Endothelial cell (in vitro differentiated cells): ENCODE results near the gene IFT43. TPM values are rescaled to one million over a fixed set of nuclear protein-coding genes. Genes with fewer than 3 reads are reported as not detected.

Experiments used
- DNase-seq: peaks from one replicate; pipeline ENCODE4 v3.0.0; 2021; ENCODE audit warnings: low spot score
- H3K27ac Mint-ChIP-seq: one replicate; pipeline ENCODE4 v1.8.0; 2021; ENCODE audit warnings: mixed read lengths, inconsistent platforms; ENCODE audit not compliant: unreplicated experiment
- H3K27me3 Mint-ChIP-seq: one replicate; pipeline ENCODE4 v1.8.0; 2021; ENCODE audit warnings: mild to moderate bottlenecking, moderate library complexity, mixed read lengths, inconsistent platforms; ENCODE audit not compliant: unreplicated experiment
- H3K36me3 Mint-ChIP-seq: one replicate; pipeline ENCODE4 v1.8.0; 2021; ENCODE audit warnings: mild to moderate bottlenecking, low read depth, mixed read lengths, inconsistent platforms; ENCODE audit not compliant: unreplicated experiment
- H3K4me1 Mint-ChIP-seq: one replicate; pipeline ENCODE4 v1.8.0; 2021; ENCODE audit warnings: mild to moderate bottlenecking, mixed read lengths, inconsistent platforms; ENCODE audit not compliant: unreplicated experiment
- H3K4me3 Mint-ChIP-seq: one replicate; pipeline ENCODE4 v1.8.0; 2021; ENCODE audit warnings: mild to moderate bottlenecking, mixed read lengths, inconsistent platforms; ENCODE audit not compliant: unreplicated experiment
- H3K9me3 Mint-ChIP-seq: one replicate; pipeline ENCODE4 v1.8.0; 2021; ENCODE audit warnings: mixed read lengths, inconsistent platforms; ENCODE audit not compliant: unreplicated experiment
- total RNA-seq: library from RNA; stranded (reverse); fragmentation: NEBNext Ultra II Directional; extraction: Animal tissue kit (Norgen Biotek cat#: 25700); gene quantifications from one replicate; pipeline ENCODE4 v1.2.1, GENCODE V29; 2021; ENCODE audit not compliant: unreplicated experiment
- TF ChIP-seq, protein P1 (sequence below): fragments of 200-600 bp; sonication (generic); IDR thresholded peaks from one replicate; pipeline ENCODE4 v1.5.0; 2021; ENCODE audit warnings: antibody characterized with exemption; ENCODE audit not compliant: unreplicated experiment

The IFT43 gene
- total RNA-seq, 1 donor from 2014 or later: 22.8 TPM

DNA sequence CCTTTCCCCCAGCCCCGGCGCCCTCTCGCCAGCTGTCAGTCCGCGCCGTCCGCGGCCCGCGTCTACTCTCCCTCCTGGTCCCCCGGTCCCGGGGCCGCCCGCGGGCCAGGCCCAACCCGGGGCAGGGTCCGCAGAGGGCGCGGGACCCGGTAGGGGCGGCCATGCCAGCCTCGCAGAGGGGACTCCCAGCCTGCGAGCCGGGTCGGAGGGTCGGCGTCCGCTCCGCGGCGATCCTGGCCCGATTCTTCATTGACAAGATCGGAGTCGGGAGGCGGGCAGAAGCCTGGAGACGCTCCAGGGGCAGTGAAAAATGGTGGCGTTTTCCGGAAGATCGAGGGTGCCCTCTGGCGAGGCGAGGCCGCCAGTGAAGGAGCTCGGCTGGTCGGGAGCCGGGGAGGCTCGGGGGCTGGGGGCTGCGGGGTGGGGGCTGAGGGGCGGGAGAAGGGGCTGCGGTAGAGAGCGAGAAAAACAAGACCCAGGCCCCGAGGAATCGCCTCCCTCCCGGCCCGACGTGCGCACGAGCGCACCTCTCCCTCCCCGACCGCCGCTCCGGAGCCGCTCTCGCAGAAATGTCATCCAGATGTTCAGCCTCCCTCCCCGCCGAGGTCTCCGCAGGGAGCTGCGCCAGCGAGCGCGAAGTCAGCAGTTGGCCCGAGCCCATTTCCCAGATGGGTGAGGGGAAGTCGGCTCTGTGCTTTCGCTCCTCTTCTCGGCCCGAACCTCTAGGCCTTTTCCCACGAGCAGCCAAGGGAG lies 3.1 kb upstream of the IFT43 start:
- Mint-ChIP-seq H3K27ac (no peak overlapping the region), H3K4me1 (peaks cover 24% of the 10 kb centered on the region), H3K27me3 (peaks cover 11% of the 10 kb centered on the region), H3K9me3 (no peaks in the 10 kb centered on the region), H3K4me3 (peak overlapping the region; percentile 92), H3K36me3 (no peaks in the 10 kb centered on the region)
- TF ChIP-seq, protein P1, sequence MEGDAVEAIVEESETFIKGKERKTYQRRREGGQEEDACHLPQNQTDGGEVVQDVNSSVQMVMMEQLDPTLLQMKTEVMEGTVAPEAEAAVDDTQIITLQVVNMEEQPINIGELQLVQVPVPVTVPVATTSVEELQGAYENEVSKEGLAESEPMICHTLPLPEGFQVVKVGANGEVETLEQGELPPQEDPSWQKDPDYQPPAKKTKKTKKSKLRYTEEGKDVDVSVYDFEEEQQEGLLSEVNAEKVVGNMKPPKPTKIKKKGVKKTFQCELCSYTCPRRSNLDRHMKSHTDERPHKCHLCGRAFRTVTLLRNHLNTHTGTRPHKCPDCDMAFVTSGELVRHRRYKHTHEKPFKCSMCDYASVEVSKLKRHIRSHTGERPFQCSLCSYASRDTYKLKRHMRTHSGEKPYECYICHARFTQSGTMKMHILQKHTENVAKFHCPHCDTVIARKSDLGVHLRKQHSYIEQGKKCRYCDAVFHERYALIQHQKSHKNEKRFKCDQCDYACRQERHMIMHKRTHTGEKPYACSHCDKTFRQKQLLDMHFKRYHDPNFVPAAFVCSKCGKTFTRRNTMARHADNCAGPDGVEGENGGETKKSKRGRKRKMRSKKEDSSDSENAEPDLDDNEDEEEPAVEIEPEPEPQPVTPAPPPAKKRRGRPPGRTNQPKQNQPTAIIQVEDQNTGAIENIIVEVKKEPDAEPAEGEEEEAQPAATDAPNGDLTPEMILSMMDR: peak; percentile 35
- peak; percentile 83 for DNase-seq

DNA sequence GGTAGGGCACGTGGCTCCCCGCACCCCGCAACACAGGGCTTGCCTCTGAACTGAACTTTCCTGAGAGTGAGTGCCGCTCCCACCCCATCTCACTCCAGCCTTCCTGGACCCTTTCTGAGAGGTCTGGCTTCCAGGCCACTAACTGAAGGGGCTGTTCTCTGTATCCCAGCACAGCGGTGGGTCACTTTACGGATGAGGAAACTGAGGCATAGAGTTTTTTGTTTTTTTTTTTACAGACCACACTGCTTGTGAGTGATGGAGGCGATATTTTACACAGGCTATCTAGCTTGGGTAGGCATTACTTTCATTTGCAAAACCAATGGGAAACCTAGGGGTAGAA lies 2.6 kb upstream of the IFT43 start:
- Mint-ChIP-seq H3K27ac (no peak overlapping the region), H3K9me3 (no peaks in the 10 kb centered on the region), H3K4me3 (peak overlapping the region; percentile 86), H3K27me3 (peaks cover 11% of the 10 kb centered on the region), H3K36me3 (no peaks in the 10 kb centered on the region), H3K4me1 (peaks cover 22% of the 10 kb centered on the region)
- no peak for DNase-seq
- TF ChIP-seq, protein P1: no peak

DNA sequence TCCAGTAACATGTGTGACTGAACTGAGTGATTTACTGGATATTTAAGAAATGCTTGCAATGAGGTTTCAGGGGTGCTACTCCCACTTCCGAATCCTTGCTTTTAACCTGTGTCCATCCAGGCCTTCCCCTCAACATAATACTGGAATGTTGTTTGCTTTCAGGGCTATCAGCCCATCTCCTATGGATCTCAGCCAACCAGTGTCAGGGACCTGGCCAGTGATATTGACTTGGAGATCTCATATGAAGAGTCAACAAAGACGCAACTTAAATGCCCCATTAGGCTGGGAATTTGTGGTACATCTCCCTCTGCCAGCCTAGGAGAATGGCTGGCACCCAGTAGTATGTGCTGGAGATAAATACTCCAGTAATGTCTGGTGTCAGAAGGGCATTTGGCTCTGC lies 889 bp upstream of the IFT43 start:
- TF ChIP-seq, protein P1: no peak
- no peak for DNase-seq
- no peak overlapping the region for H3K4me3 Mint-ChIP-seq

DNA sequence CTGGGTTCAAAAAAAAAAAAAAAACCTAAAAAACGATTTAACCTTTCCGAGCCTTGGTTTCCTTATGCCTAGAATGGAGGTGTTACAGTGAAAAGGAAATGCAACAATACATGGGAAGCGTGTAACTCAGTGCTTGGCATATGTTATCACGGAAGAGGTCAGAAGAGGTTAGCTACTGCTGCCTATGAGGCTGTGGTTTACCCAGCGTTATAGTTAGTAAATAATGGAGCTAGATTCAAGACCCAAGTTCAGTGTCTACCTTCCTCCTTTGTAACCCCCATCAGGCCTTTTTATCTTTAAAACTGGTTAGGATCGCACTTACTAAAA lies 839 bp downstream of the IFT43 start:
- peak overlapping the region; percentile 91 for H3K27ac Mint-ChIP-seq
- TF ChIP-seq, protein P1: no peak
- H3K27me3 Mint-ChIP-seq: peaks cover 10% of the 10 kb centered on the region
- H3K36me3 Mint-ChIP-seq: no peaks in the 10 kb centered on the region
- peak overlapping the region; percentile 96 for H3K4me3 Mint-ChIP-seq
- H3K4me1 Mint-ChIP-seq: peaks cover 15% of the 10 kb centered on the region
- no peak for DNase-seq
- no peaks in the 10 kb centered on the region for H3K9me3 Mint-ChIP-seq

More for the DNA sequence above, 889 bp upstream of the IFT43 start:
- H3K27ac Mint-ChIP-seq: no peak overlapping the region
- peaks cover 21% of the 10 kb centered on the region for H3K4me1 Mint-ChIP-seq
- no peaks in the 10 kb centered on the region for H3K36me3 Mint-ChIP-seq
- H3K27me3 Mint-ChIP-seq: peaks cover 10% of the 10 kb centered on the region
- no peaks in the 10 kb centered on the region for H3K9me3 Mint-ChIP-seq

DNA sequence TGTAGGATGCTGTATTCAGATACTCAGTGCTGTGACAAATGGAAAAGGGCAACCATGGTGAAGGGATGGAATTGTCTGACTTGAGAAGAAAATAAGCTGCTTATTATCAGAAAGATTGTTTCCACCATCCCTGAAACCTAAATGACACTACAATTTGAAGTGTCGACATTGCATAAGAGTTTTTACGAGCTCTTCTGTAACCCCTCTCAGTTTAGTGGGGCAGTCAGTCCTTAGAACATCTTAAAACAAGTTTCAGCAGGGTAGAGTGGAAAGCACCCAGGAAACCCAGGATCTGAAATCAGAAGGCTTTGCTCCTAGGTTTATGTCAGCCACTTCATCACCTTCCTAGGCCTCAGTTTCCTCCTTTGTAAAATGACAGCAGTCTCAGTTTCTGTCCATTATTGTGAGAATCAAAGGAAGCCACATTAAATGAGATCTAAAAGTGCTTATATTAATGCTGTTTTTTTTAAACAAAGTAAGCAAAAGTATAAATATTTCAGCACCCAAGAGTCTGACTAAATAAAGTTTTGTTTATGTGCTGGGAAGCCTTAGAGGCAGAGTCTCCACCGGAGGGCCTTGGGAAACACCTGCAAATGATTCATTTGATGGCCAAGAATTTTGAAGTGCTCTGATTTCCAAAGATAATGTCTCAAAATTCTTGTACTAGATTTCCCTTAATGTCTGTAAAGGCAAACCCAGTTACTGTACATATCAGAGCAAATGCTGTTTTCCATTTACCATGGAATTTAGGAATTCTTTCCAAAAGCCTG lies 1.8 kb downstream of the IFT43 start:
- TF ChIP-seq, protein P1: no peak
- Mint-ChIP-seq H3K4me1 (peaks cover 10% of the 10 kb centered on the region), H3K4me3 (no peak overlapping the region)

More for the DNA sequence above, 1.8 kb downstream of the IFT43 start:
- Mint-ChIP-seq H3K27me3 (peaks cover 10% of the 10 kb centered on the region), H3K36me3 (no peaks in the 10 kb centered on the region), H3K9me3 (no peaks in the 10 kb centered on the region), H3K27ac (no peak overlapping the region)
- DNase-seq: no peak
